AG08396 (cell line): ENCODE data around the gene LPCAT1.
"Not testable (repeated sequence)": the region's sequence is repeated elsewhere in the genome, so short reads cannot be mapped to it uniquely, and the experiment has no call there.

Source experiments
- DNase-seq: peaks from one replicate; pipeline ENCODE4 v3.0.0; 2012; ENCODE audit warnings: low spot score, mixed read lengths

Gene LPCAT1

GRCh38 chr5:1466631-1467265 is 57.0 kb downstream of the LPCAT1 start:
- DNase-seq = no peak

GRCh38 chr5:1465966-1466471 is 57.7 kb downstream of the LPCAT1 start:
- DNase-seq = no peak

- DNase-seq = no peak
These were observed 58.6 kb downstream of the LPCAT1 start for GRCh38 chr5:1465117-1465516.

- no peak for DNase-seq
These were observed 59.2 kb downstream of the LPCAT1 start for GRCh38 chr5:1464511-1464910.

GRCh38 chr5:1464096-1464446 is 59.7 kb downstream of the LPCAT1 start:
- DNase-seq = no peak

GRCh38 chr5:1463326-1464095 is 60.2 kb downstream of the LPCAT1 start:
- no peak for DNase-seq

- DNase-seq = no peak
These were observed 61.4 kb downstream of the LPCAT1 start for GRCh38 chr5:1462358-1462757.

GRCh38 chr5:1461396-1461795 is 62.4 kb downstream of the LPCAT1 start:
- no peak for DNase-seq

GRCh38 chr5:1460054-1460682 is 63.6 kb downstream of the LPCAT1 start:
- DNase-seq = no peak

- DNase-seq = not testable (repeated sequence)
These were observed 64.3 kb downstream of the LPCAT1 start for GRCh38 chr5:1459435-1459834.

GRCh38 chr5:1456110-1456881 is 67.5 kb downstream of the LPCAT1 start:
- DNase-seq = not testable (repeated sequence)

GRCh38 chr5:1453613-1454012 is 70.1 kb downstream of the LPCAT1 start:
- no peak for DNase-seq

GRCh38 chr5:1449081-1449630 is 74.6 kb downstream of the LPCAT1 start:
- DNase-seq = no peak

GRCh38 chr5:1448511-1449011 is 75.2 kb downstream of the LPCAT1 start:
- no peak for DNase-seq

- no peak for DNase-seq
These were observed 75.9 kb downstream of the LPCAT1 start for GRCh38 chr5:1447671-1448361.

- no peak for DNase-seq
These were observed 77.0 kb downstream of the LPCAT1 start for GRCh38 chr5:1446602-1447343.

GRCh38 chr5:1445689-1446601 is 77.8 kb downstream of the LPCAT1 start:
- no peak for DNase-seq

GRCh38 chr5:1445313-1445688 is 78.5 kb downstream of the LPCAT1 start, which contains the start of gene SLC6A3:
Gene SLC6A3 (minus strand): TSS chr5:1445440. CDS start chr5:1443197, 2,243 bp downstream.
- DNase-seq = no peak
